Neural cell (in vitro differentiated cells): ENCODE results near the gene DNAJB12. TPM values are rescaled to one million over a fixed set of nuclear protein-coding genes. Genes with fewer than 3 reads are reported as not detected.
"Not testable (repeated sequence)": the region's sequence is repeated elsewhere in the genome, so short reads cannot be mapped to it uniquely, and the experiment has no call there.

Source experiments
- H2AFZ ChIP-seq: fragments of 200-600, 300-800 bp; sonication (generic), shearing (Covaris generic); 2 replicates; pipeline ENCODE4 v1.6.0; 2014; ENCODE audit warnings: low read depth, mild to moderate bottlenecking, antibody characterized with exemption, low read length, moderate library complexity
- H3F3A ChIP-seq: fragments of 200-600 bp; shearing (Covaris generic); 2 replicates; pipeline ENCODE4 v1.6.1; 2016; ENCODE audit warnings: mild to moderate bottlenecking, moderate library complexity, mixed read lengths, antibody characterized with exemption, low read length; ENCODE audit not compliant: insufficient read depth, poor library complexity, severe bottlenecking
- H3K27ac ChIP-seq: fragments of 200-600, 300-800 bp; sonication (generic), shearing (Covaris generic); 2 replicates; pipeline ENCODE4 v1.5.1; 2014; ENCODE audit warnings: mild to moderate bottlenecking, low read length, moderate library complexity
- H3K27me3 ChIP-seq: fragments of 300-800, 200-600 bp; sonication (generic), shearing (Covaris generic); 2 replicates; pipeline ENCODE4 v1.6.0; 2014; ENCODE audit warnings: mild to moderate bottlenecking, low read depth, low read length, moderate library complexity; ENCODE audit not compliant: insufficient read depth
- H3K36me3 ChIP-seq: fragments of 300-800, 200-600 bp; sonication (generic), shearing (Covaris generic); 2 replicates; pipeline ENCODE4 v1.5.1; 2014; ENCODE audit warnings: mild to moderate bottlenecking, antibody characterized with exemption, low read length, moderate library complexity; ENCODE audit not compliant: insufficient read depth
- H3K4me2 ChIP-seq: fragments of 300-800, 200-600 bp; sonication (generic), shearing (Covaris generic); 2 replicates; pipeline ENCODE4 v1.6.0; 2014; ENCODE audit warnings: mild to moderate bottlenecking, low read length
- H3K4me3 ChIP-seq: fragments of 300-800, 200-600 bp; sonication (generic), shearing (Covaris generic); 2 replicates; pipeline ENCODE4 v1.5.1; 2014; ENCODE audit warnings: mild to moderate bottlenecking, low read length, moderate library complexity
- H3K79me2 ChIP-seq: fragments of 200-600 bp; shearing (Covaris generic); replicated peaks from 2 replicates; pipeline ENCODE4 v1.6.0; 2014; ENCODE audit warnings: mild to moderate bottlenecking, low read length, moderate library complexity; ENCODE audit not compliant: insufficient read depth
- H3K9ac ChIP-seq: fragments of 300-800, 200-600 bp; sonication (generic), shearing (Covaris generic); 2 replicates; pipeline ENCODE4 v1.6.1; 2016; ENCODE audit warnings: mild to moderate bottlenecking, low read length, mixed read lengths
- H3K9me2 ChIP-seq: fragments of 200-600 bp; shearing (Covaris generic); 2 replicates; pipeline ENCODE4 v1.6.1; 2016; ENCODE audit warnings: mild to moderate bottlenecking, low read length, mixed read lengths; ENCODE audit not compliant: insufficient read depth
- H3K9me3 ChIP-seq: fragments of 200-600, 300-800 bp; sonication (generic), shearing (Covaris generic); 2 replicates; pipeline ENCODE4 v1.6.1; 2016; ENCODE audit warnings: mild to moderate bottlenecking, mixed run types, low read length, moderate library complexity, mixed read lengths
- H4K20me1 ChIP-seq: fragments of 200-600 bp; shearing (Covaris generic); 2 replicates; pipeline ENCODE4 v1.6.1; 2016; ENCODE audit warnings: mild to moderate bottlenecking, mixed run types; ENCODE audit not compliant: insufficient read depth
- EP300 ChIP-seq: fragments of 450-650 bp; conservative IDR thresholded peaks from 2 replicates; pipeline ENCODE4 v1.6.1; 2014; ENCODE audit warnings: antibody characterized with exemption, mild to moderate bottlenecking, moderate library complexity; ENCODE audit not compliant: poor library complexity, severe bottlenecking
- EZH2 ChIP-seq: fragments of 200-600, 300-800 bp; shearing (Covaris generic), sonication (generic); IDR thresholded peaks from 2 replicates; pipeline ENCODE4 v1.6.1; 2014; ENCODE audit warnings: antibody characterized with exemption, low read length, borderline replicate concordance, mild to moderate bottlenecking; ENCODE audit not compliant: insufficient read depth, poor library complexity, severe bottlenecking
- MXI1 ChIP-seq: fragments of 450-650 bp; conservative IDR thresholded peaks from 2 replicates; pipeline ENCODE4 v1.6.1; 2014; ENCODE audit warnings: antibody characterized with exemption, mild to moderate bottlenecking; ENCODE audit not compliant: poor library complexity, severe bottlenecking
- POLR2AphosphoS5 ChIP-seq: IDR thresholded peaks from 2 replicates; pipeline ENCODE4 v1.6.1; 2012
- RAD21 ChIP-seq: fragments of 450-650 bp; conservative IDR thresholded peaks from 2 replicates; pipeline ENCODE4 v1.6.1; 2014; ENCODE audit warnings: antibody characterized with exemption, mild to moderate bottlenecking, moderate library complexity
- SMC3 ChIP-seq: fragments of 450-650 bp; conservative IDR thresholded peaks from 2 replicates; pipeline ENCODE4 v1.6.1; 2014; ENCODE audit warnings: antibody characterized with exemption, mild to moderate bottlenecking, moderate library complexity; ENCODE audit not compliant: poor library complexity
- TAF1 ChIP-seq: IDR thresholded peaks from 2 replicates; pipeline ENCODE4 v1.6.1; 2012; ENCODE audit warnings: low read depth
- polyA plus RNA-seq: library from polyadenylated mRNA; depleted of rRNA; stranded (reverse); fragments of >200 nt; gene quantifications from 2 replicates; pipeline ENCODE4 v1.2.3, GENCODE V29; 2014
- TF ChIP-seq, protein P1 (sequence below): IDR thresholded peaks from 2 replicates; pipeline ENCODE4 v1.6.1; 2012; ENCODE audit warnings: borderline replicate concordance
- TF ChIP-seq, protein P2 (sequence below): fragments of 450-650 bp; IDR thresholded peaks from 2 replicates; pipeline ENCODE4 v1.5.1; 2014; ENCODE audit warnings: antibody characterized with exemption, mild to moderate bottlenecking, moderate library complexity; ENCODE audit not compliant: poor library complexity, severe bottlenecking

DNAJB12 gene
- polyA plus RNA-seq, 1 donor from 2014 or later = 24.5 TPM

DNA sequence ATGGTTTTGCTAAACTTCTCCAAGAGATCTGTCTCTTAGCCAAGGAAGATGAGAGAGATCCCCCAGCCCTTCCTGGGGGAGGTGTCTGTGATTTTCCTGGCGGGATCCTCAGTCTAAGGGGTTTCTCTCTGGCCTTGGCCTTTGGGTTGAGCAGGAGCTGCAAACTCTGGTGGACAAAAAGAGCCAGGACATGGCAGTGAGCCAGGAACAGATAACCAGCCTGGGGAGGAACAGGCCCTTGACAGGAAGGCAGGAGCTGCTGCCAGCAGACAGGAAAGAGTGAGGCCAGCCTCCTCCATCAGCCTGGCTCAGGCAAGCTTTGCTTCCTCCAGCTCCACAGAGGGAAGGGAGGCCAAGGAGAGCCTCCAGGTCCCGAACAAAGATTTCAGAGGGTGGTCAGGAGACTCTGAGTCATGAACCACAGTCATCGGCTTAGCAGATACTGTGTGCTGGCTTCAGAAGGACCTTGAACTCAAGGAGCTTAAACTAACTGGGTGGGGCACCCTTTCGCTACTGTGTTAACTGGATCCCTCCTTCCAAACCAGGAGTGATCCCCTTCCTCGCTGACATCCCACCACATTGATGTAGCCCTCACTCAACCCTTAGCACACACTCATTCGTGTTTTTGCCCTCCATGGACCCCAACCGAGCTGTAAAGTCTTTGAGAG lies 46.3 kb downstream of the DNAJB12 start:
- Histone ChIP-seq H3K4me2 (no peak overlapping the region), H4K20me1 (no peaks in the 10 kb centered on the region), H3K4me3 (no peak overlapping the region), H2AFZ (no peak overlapping the region), H3K27ac (no peak overlapping the region), H3K79me2 (no peaks in the 10 kb centered on the region), H3K27me3 (no peaks in the 10 kb centered on the region), H3K9ac (no peak overlapping the region), H3K9me3 (no peaks in the 10 kb centered on the region), H3K36me3 (no peaks in the 10 kb centered on the region), H3K9me2 (no peaks in the 10 kb centered on the region), H3F3A (no peaks in the 10 kb centered on the region)
- no peak for TF ChIP-seq EZH2
- TF ChIP-seq, protein P1, sequence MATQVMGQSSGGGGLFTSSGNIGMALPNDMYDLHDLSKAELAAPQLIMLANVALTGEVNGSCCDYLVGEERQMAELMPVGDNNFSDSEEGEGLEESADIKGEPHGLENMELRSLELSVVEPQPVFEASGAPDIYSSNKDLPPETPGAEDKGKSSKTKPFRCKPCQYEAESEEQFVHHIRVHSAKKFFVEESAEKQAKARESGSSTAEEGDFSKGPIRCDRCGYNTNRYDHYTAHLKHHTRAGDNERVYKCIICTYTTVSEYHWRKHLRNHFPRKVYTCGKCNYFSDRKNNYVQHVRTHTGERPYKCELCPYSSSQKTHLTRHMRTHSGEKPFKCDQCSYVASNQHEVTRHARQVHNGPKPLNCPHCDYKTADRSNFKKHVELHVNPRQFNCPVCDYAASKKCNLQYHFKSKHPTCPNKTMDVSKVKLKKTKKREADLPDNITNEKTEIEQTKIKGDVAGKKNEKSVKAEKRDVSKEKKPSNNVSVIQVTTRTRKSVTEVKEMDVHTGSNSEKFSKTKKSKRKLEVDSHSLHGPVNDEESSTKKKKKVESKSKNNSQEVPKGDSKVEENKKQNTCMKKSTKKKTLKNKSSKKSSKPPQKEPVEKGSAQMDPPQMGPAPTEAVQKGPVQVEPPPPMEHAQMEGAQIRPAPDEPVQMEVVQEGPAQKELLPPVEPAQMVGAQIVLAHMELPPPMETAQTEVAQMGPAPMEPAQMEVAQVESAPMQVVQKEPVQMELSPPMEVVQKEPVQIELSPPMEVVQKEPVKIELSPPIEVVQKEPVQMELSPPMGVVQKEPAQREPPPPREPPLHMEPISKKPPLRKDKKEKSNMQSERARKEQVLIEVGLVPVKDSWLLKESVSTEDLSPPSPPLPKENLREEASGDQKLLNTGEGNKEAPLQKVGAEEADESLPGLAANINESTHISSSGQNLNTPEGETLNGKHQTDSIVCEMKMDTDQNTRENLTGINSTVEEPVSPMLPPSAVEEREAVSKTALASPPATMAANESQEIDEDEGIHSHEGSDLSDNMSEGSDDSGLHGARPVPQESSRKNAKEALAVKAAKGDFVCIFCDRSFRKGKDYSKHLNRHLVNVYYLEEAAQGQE = no peak
- TF ChIP-seq, protein P2, sequence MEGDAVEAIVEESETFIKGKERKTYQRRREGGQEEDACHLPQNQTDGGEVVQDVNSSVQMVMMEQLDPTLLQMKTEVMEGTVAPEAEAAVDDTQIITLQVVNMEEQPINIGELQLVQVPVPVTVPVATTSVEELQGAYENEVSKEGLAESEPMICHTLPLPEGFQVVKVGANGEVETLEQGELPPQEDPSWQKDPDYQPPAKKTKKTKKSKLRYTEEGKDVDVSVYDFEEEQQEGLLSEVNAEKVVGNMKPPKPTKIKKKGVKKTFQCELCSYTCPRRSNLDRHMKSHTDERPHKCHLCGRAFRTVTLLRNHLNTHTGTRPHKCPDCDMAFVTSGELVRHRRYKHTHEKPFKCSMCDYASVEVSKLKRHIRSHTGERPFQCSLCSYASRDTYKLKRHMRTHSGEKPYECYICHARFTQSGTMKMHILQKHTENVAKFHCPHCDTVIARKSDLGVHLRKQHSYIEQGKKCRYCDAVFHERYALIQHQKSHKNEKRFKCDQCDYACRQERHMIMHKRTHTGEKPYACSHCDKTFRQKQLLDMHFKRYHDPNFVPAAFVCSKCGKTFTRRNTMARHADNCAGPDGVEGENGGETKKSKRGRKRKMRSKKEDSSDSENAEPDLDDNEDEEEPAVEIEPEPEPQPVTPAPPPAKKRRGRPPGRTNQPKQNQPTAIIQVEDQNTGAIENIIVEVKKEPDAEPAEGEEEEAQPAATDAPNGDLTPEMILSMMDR = no peak
- TF ChIP-seq MXI1 = no peak
- TF ChIP-seq RAD21 = no peak
- TF ChIP-seq POLR2AphosphoS5 = no peak

DNA sequence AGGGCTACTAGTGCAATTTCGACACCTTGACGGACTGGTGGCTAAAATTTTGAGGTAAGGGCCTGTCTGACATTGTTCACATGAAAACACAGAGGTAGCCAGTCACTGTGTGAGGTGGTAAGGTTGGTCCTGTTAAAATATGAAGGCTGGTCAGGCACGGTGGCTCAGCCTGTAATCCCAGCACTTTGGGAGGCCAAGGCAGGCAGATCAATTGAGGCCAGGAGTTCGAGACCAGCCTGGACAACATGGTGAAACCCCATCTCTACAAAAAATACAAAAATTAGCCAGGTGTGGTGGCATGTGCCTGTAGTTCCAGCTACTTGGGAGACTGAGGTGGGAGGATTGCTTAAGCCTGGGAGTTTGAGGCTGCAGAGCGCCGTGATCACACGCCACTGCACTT lies 47.0 kb downstream of the DNAJB12 start:
- H2AFZ ChIP-seq, H3K4me2 ChIP-seq, H3F3A ChIP-seq, H3K27ac ChIP-seq, H3K79me2 ChIP-seq, H3K9me2 ChIP-seq, H4K20me1 ChIP-seq, H3K36me3 ChIP-seq, H3K9me3 ChIP-seq, H3K4me3 ChIP-seq, H3K9ac ChIP-seq, H3K27me3 ChIP-seq: not testable (repeated sequence)

DNA sequence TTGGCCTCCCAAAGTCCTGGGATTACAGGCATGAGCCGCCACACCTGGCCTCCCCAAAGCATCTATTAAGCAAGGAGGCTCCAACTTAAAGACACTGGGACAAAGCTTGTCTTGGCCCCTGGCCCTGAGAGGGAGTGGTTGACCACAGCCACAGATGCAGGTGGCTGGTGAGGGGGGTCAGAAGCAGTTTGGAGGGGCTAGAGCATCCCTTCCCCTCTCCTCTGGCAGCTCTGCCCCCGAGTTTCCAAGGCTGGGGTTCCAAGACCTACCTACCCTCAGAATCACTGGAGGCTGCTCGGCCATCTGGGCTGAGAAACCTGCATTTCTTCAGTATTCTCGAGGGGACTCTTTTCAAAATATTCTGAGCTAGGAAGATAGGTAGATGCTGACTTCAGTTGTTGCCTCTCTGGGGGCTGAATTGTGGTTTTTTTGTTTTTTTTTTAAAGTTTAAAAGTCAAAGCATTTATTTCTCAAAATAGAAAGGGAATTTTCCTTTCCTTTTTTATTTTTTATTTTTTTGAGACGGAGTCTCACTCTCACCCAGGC lies 48.4 kb downstream of the DNAJB12 start:
- Histone ChIP-seq H3K27ac (no peak overlapping the region), H3F3A (no peaks in the 10 kb centered on the region), H3K9me2 (no peaks in the 10 kb centered on the region), H4K20me1 (no peaks in the 10 kb centered on the region), H3K9ac (no peak overlapping the region), H3K9me3 (no peaks in the 10 kb centered on the region), H3K79me2 (no peaks in the 10 kb centered on the region), H3K36me3 (no peaks in the 10 kb centered on the region), H3K27me3 (no peaks in the 10 kb centered on the region), H3K4me2 (no peak overlapping the region), H2AFZ (no peak overlapping the region), H3K4me3 (no peak overlapping the region)
- TF ChIP-seq, protein P1 = no peak
- no peak for TF ChIP-seq TAF1
- TF ChIP-seq, protein P2 = no peak
- no peak for TF ChIP-seq EZH2
- no peak for TF ChIP-seq RAD21
- TF ChIP-seq MXI1 = no peak
- no peak for TF ChIP-seq POLR2AphosphoS5
- TF ChIP-seq SMC3 = no peak
- no peak for TF ChIP-seq EP300
